BJ (cell line): ENCODE measurements around the gene OR10G4. TPM values are rescaled to one million over a fixed set of nuclear protein-coding genes. Genes with fewer than 3 reads are reported as not detected.
"Not testable (repeated sequence)": the region's sequence is repeated elsewhere in the genome, so short reads cannot be mapped to it uniquely, and the experiment has no call there.

ENCODE experiments used
- CTCF ChIA-PET: fragments of 350-600 bp; formaldehyde crosslinking; extraction: SDS; loops from one replicate; lab custom pipeline; 2021; ENCODE audit warnings: antibody characterized with exemption, inconsistent platforms; lab: Yijun Ruan, JAX
- POLR2A ChIA-PET: fragments of 300-600 bp; sonication (Branson Sonifier 250); formaldehyde crosslinking; extraction: SDS; loops from one replicate; lab custom pipeline; 2021; ENCODE audit warnings: antibody characterized with exemption; lab: Charles Lee
- DNase-seq: peaks from one replicate; pipeline ENCODE4 v3.0.0-alpha.2; 2011; ENCODE audit warnings: low read depth
- H3K27me3 ChIP-seq: 2 replicates; pipeline ENCODE4 v1.6.0; 2011; ENCODE audit warnings: low read length; ENCODE audit not compliant: control insufficient read depth, insufficient read depth
- H3K36me3 ChIP-seq: 2 replicates; pipeline ENCODE4 v1.5.1; 2011; ENCODE audit warnings: low read length; ENCODE audit not compliant: control insufficient read depth, insufficient read depth
- H3K4me3 ChIP-seq: 2 replicates; pipeline ENCODE4 v1.5.1; 2011; ENCODE audit warnings: low read depth, mild to moderate bottlenecking, control low read depth, low read length
- polyA plus RNA-seq: library from polyadenylated mRNA; depleted of rRNA; stranded (reverse); fragments of >200 nt; gene quantifications from 2 replicates; pipeline ENCODE4 v1.2.3, GENCODE V29; 2011
- TF ChIP-seq, protein P1 (sequence below): IDR thresholded peaks from 2 replicates; pipeline ENCODE4 v1.5.1; 2011; ENCODE audit warnings: low read depth, mild to moderate bottlenecking, control low read depth, inconsistent platforms, low read length, moderate library complexity; ENCODE audit not compliant: insufficient read depth

Gene OR10G4
- polyA plus RNA-seq, 1 experiment: not detected

DNA sequence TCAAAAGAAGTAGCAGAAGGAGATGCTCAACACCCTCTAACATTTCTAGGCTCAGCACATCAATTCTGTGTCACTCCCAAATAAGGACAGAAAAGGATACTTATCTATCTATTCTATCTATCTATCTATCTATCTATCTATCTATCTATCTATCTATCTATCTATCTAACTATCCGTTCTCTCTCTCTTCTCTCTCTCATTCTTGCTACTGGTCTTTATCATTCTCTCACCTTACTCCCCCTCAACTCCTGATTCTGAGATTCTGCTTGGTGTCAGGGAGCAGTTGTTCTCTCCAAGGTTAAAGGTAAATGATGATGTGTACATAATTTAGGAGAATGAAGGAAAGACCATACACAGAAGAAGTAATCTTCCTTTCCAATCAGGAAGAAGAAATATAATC, 17.7 kb upstream of the OR10G4 start, which contains the start of gene OR10G6:
Gene OR10G6 (minus strand): TSS at position 43 of the 400 bp plus-strand sequence. CDS start 0 bp downstream, at position 43.
- TF ChIP-seq, protein P1, sequence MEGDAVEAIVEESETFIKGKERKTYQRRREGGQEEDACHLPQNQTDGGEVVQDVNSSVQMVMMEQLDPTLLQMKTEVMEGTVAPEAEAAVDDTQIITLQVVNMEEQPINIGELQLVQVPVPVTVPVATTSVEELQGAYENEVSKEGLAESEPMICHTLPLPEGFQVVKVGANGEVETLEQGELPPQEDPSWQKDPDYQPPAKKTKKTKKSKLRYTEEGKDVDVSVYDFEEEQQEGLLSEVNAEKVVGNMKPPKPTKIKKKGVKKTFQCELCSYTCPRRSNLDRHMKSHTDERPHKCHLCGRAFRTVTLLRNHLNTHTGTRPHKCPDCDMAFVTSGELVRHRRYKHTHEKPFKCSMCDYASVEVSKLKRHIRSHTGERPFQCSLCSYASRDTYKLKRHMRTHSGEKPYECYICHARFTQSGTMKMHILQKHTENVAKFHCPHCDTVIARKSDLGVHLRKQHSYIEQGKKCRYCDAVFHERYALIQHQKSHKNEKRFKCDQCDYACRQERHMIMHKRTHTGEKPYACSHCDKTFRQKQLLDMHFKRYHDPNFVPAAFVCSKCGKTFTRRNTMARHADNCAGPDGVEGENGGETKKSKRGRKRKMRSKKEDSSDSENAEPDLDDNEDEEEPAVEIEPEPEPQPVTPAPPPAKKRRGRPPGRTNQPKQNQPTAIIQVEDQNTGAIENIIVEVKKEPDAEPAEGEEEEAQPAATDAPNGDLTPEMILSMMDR: no peak
- no peak within 1 kb of the TSS for H3K4me3 ChIP-seq
- ChIA-PET POLR2A (no interaction called here), CTCF (no interaction called here)
- no peak for DNase-seq
- no peaks in the 10 kb centered on the region; the same call in 1 of the 2 replicates for H3K27me3 ChIP-seq
- H3K36me3 ChIP-seq: no peaks in the 10 kb centered on the region

DNA sequence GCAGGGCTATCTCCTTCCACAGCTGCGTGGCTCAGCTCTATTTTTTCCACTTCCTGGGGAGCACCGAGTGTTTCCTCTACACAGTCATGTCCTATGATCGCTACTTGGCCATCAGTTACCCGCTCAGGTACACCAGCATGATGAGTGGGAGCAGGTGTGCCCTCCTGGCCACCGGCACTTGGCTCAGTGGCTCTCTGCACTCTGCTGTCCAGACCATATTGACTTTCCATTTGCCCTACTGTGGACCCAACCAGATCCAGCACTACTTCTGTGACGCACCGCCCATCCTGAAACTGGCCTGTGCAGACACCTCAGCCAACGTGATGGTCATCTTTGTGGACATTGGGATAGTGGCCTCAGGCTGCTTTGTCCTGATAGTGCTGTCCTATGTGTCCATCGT, 3.0 kb downstream of the OR10G4 start:
- POLR2A ChIA-PET, DNase-seq, CTCF ChIA-PET, H3K4me3 ChIP-seq, H3K36me3 ChIP-seq, H3K27me3 ChIP-seq: not testable (repeated sequence)

DNA sequence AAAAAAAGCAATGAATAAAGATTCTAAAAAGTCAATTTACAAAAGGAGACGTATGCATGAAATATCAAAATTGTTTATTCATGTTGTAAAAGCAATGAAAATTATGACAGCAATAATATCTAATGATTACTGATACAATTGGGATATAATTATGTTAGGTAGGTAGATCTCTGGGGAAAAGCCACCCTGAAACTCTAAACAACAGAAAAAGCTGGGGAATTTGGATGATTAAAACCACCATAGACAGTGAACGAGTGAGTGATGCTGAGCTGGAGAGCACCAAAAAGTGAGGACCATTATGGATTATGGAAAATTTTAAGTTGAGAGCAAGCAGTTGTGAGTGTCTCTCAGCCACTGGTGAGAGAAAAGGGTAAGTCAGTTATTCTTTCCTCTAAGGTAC, 13.7 kb downstream of the OR10G4 start, which contains the start of gene OR10G8:
Gene OR10G8 (plus strand): TSS at position 301 of the 400 bp plus-strand sequence. CDS start 2,825 bp downstream, outside the sequence.
- TF ChIP-seq, protein P1: no peak
- CTCF ChIA-PET: interaction anchor here (0.6 kb wide), 1 partner anchor 11 kb away, joined by 3 read pairs; no protein-coding TSS in a partner anchor
- POLR2A ChIA-PET: no interaction called here
- DNase-seq: no peak
- Histone ChIP-seq H3K27me3 (no peaks in the 10 kb centered on the region), H3K36me3 (no peaks in the 10 kb centered on the region), H3K4me3 (no peak within 1 kb of the TSS)

DNA sequence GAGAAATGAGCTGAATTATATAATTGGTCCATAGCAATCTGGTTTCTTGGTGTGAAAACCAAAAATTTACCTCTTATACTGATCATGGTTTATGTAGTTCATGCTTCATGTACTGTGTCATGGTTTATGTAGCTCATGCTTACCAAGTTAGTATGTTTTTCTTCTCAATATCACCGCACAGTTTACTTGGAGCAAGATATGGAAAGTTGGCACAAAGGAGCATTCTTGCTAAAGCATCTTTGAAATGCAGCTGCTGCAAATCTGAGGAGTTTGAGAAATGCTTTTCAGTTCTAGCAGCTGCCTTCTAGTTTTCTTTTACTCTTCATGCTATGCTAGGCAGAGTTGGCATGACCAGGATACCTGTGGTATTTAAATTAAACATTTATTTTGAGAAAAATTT, 23.9 kb downstream of the OR10G4 start:
- Histone ChIP-seq H3K4me3 (no peak overlapping the region), H3K36me3 (no peaks in the 10 kb centered on the region), H3K27me3 (no peaks in the 10 kb centered on the region)
- ChIA-PET CTCF (interaction anchor here (0.8 kb wide), 1 partner anchor 111 kb away, joined by 3 read pairs; no protein-coding TSS in a partner anchor), POLR2A (no interaction called here)
- no peak for DNase-seq
- TF ChIP-seq, protein P1: no peak

DNA sequence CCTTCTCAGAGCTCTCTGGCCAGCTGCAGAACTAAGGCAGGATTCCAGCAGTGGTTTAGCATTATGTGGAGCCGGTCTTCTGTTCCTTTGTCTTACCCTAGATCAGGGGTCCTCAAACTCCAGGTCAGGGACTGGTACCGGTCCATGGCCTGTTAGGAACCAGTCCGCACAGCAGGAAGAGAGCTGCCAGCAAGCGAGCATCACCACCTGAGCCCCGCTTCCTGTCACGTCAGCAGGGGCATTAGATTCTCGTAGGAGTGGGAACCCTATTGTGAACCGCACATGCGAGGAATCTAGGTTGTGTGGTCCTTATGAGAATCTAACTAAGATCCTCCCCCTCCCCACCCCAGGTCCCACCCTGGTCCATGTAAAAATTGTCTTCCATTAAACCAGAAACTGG, 26.8 kb downstream of the OR10G4 start:
- Histone ChIP-seq H3K27me3 (no peaks in the 10 kb centered on the region), H3K4me3 (no peak overlapping the region), H3K36me3 (no peaks in the 10 kb centered on the region)
- TF ChIP-seq, protein P1: no peak
- ChIA-PET POLR2A (no interaction called here), CTCF (no interaction called here)
- no peak for DNase-seq

DNA sequence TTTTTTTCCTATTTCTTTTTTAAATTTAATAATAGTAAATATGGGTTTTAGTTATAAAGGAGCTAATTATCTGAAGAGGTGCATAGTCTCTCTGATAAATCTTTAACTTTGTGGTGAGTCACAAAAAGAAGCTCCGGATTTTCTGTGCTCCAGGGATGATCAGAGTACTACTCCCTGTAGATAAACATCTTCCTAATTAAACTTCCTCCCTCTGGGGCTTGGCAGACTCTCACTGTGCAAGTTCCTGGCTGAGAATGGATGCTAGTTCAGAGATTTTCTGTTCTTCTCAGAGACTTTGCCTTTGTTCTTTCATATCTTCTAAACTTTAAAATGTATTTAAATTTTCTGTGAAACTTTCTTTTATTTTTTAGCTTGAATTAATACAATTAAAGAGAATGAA, 28.5 kb downstream of the OR10G4 start, which contains the start of gene OR10G7:
Gene OR10G7 (minus strand): TSS at position 72 of the 400 bp plus-strand sequence. CDS start 2,324 bp downstream, outside the sequence.
- ChIA-PET POLR2A (no interaction called here), CTCF (interaction anchor here (0.7 kb wide), 1 partner anchor 30 kb away, joined by 3 read pairs; no protein-coding TSS in a partner anchor)
- TF ChIP-seq, protein P1: no peak
- no peaks in the 10 kb centered on the region for H3K36me3 ChIP-seq
- no peak for DNase-seq
- no peak within 1 kb of the TSS for H3K4me3 ChIP-seq
- no peaks in the 10 kb centered on the region for H3K27me3 ChIP-seq
